OCI-LY3 (cell line): ENCODE results near the gene PPP2R5C.

Experiments used
- CTCF ChIP-seq: fragments of 200-600, 300-600 bp; sonication (generic); IDR thresholded peaks from 2 replicates; pipeline ENCODE4 v1.5.1; 2014; ENCODE audit warnings: antibody characterized with exemption, low read length, low read depth
- EZH2phosphoT487 ChIP-seq: fragments of 200-600 bp; shearing (Covaris generic); IDR thresholded peaks from 2 replicates; pipeline ENCODE4 v1.6.1; 2018; ENCODE audit warnings: antibody characterized with exemption, mixed run types, low read depth

- TF ChIP-seq CTCF, result no peak
- TF ChIP-seq EZH2phosphoT487, result no peak
These were observed 61.6 kb downstream of the PPP2R5C start for GRCh38 chr14:101823066-101823465.
